ENCODE measurements around the gene ASPRV1.

ASPRV1 gene

DNA sequence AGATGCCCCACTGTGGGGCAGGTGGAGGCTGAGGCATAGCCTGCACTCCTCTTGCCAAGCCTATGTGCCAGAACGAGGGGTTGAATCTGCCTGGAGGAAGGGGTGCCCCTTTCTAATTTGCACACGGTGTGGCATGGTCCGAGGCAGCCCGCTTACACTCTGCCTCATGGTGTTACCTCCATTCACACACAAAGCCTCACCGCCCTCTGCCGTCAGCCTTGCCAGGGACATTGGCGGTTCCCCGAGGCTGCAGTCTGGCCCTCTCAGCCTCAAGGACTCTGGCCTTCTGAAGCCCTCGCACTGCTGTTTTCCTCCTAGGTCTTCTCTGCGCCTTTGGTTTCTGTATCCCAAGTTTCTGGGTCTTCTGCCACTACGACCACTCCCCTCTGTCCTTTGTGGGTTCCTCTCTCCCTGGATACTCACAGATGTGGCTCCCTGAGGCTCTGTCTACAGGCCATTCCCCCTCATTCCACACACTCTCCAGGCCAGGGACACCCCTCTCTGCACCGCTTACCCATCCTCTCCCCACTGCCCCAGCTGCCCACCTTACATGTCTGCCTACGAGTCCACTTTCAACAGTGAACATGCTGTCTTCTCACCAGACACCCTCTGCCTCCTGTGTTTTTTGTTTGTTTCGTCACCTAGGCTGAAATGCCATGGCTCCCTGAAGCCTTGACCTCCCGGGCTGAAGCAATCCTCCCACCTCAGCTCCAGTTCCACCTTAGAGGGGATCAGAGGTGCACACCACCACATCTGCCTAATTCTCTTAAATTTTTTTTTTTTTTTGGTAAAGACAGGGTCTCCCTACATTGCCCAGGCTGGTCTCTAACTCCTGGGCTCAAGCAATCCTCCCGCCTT, 7.9 kb upstream of the ASPRV1 start:
- H3K27me3 Mint-ChIP-seq (ENCODE audit: low read depth) = peaks cover 3% of the 10 kb centered on the region
- H3K27ac Mint-ChIP-seq = no peak overlapping the region

DNA sequence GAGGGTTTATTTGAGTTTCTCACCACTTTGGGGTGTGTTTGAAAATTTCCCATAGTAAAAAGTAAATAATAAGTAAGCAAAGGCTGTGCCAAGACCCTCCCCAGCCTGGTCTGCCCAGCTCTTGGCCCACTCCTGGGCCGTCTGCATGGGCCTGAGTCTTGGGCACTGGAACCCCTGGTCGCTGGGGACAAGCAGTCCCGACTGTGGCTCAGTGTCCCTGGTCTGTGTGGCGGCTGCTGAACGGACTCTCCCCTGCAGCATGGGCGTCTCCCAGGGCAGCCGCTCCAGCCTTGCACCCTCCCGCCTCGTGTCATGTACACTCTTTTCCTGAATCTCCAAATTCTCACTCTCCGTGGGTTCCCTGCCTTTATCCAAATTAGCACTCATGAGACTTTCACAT, 7.2 kb upstream of the ASPRV1 start:
- Mint-ChIP-seq H3K9me3 (no peaks in the 10 kb centered on the region), H3K36me3 (ENCODE audit: low read depth) (no peaks in the 10 kb centered on the region), H3K4me1 (no peaks in the 10 kb centered on the region), H3K27me3 (ENCODE audit: low read depth) (peaks cover 3% of the 10 kb centered on the region), H3K27ac (no peak overlapping the region), H3K4me3 (no peak overlapping the region)
- TF ChIP-seq, protein P1, sequence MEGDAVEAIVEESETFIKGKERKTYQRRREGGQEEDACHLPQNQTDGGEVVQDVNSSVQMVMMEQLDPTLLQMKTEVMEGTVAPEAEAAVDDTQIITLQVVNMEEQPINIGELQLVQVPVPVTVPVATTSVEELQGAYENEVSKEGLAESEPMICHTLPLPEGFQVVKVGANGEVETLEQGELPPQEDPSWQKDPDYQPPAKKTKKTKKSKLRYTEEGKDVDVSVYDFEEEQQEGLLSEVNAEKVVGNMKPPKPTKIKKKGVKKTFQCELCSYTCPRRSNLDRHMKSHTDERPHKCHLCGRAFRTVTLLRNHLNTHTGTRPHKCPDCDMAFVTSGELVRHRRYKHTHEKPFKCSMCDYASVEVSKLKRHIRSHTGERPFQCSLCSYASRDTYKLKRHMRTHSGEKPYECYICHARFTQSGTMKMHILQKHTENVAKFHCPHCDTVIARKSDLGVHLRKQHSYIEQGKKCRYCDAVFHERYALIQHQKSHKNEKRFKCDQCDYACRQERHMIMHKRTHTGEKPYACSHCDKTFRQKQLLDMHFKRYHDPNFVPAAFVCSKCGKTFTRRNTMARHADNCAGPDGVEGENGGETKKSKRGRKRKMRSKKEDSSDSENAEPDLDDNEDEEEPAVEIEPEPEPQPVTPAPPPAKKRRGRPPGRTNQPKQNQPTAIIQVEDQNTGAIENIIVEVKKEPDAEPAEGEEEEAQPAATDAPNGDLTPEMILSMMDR (IDR thresholded peaks at IDR 0.05; ENCODE audit: unreplicated experiment in 3 of 3) = no peak

More for the DNA sequence above, 7.9 kb upstream of the ASPRV1 start:
- Mint-ChIP-seq H3K4me1 (no peaks in the 10 kb centered on the region), H3K4me3 (no peak overlapping the region), H3K9me3 (no peaks in the 10 kb centered on the region), H3K36me3 (ENCODE audit: low read depth) (no peaks in the 10 kb centered on the region)
- TF ChIP-seq, protein P1 (IDR thresholded peaks at IDR 0.05; ENCODE audit: unreplicated experiment in 3 of 3) = no peak

DNA sequence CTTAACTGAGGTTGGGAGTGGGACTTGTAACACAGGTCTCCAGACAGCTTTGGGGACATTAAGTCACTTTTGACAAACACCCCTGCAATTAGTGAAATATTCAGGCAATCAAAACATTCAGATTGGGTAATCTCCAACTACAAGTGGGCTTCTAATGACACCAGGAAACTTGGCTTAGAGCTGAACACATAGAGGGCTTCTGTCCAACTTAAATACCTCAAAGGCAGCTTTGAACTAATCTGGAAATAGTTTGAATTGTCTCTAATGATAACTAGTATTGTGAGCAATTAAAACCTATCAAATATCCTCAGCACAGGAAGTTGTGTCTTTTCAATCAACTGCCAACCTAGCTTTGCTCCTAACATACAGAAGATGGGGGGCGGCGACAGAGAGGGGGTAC, 5.1 kb upstream of the ASPRV1 start:
- Mint-ChIP-seq H3K4me3 (no peak overlapping the region), H3K36me3 (ENCODE audit: low read depth) (no peaks in the 10 kb centered on the region), H3K27ac (no peak overlapping the region), H3K27me3 (ENCODE audit: low read depth) (peaks cover 3% of the 10 kb centered on the region), H3K4me1 (no peaks in the 10 kb centered on the region), H3K9me3 (no peaks in the 10 kb centered on the region)
- TF ChIP-seq, protein P1 (IDR thresholded peaks at IDR 0.05; ENCODE audit: unreplicated experiment in 3 of 3) = no peak

DNA sequence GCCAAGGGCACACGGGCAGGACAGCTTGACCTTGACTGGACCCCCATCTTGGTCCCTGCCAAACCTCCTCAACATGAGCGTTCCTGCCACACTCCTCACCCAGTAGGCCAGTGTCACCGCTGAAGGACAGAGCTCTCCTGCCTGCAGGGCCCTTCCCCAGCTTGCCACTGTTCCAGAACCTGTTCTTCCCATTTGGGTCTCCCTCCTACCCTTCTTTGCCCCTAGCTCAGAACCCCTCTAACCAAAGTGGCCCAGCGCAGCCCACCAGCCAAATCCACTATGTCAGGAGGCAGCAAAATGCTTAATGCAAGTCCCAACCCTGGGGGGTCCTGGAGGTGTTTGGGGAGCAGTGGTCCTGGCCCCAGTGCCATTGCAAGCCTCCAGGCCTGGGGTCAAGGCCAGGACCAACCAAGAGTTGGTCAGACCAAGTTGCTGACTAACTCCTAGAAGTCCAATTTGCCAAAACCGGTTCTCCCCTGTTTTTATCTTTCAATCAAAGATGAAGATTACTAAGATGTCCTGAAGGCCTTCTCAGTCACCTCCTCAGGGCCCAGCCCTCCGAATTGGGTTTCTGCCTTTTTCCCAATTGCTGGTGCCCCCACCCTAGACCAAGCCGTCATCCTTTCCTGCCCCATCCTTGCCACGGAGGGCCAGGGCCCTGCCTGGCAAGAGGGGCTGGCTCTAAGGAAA, 4.5 kb upstream of the ASPRV1 start:
- TF ChIP-seq, protein P1 (IDR thresholded peaks at IDR 0.05; ENCODE audit: unreplicated experiment in 3 of 3) = no peak

DNA sequence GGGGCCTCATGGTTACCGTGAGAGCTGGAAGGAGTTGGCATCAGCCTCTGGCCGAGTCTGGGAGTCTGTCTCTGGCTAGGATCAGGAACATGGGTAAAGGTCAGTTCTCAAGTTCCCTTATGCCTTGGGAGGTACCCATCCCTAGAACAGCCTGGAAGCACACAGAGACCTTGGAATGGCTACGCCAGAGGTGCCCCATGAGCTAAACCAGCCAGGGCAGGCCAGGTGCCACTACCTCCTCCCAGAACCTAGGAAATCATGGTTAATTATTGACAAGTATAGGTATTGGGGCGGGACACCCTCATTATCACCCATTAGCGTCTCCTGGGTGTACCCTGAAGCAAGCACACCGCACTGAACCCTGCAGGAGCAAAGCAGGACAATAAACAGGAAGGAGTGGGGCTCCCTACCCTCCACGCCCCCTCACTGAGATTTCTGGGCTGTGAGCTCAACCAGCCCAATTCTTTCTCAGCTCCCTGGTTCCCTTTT, 3.0 kb upstream of the ASPRV1 start:
- Mint-ChIP-seq H3K27ac (no peak overlapping the region), H3K36me3 (ENCODE audit: low read depth) (no peaks in the 10 kb centered on the region), H3K27me3 (ENCODE audit: low read depth) (no peaks in the 10 kb centered on the region), H3K4me3 (no peak overlapping the region), H3K4me1 (no peaks in the 10 kb centered on the region), H3K9me3 (no peaks in the 10 kb centered on the region)
- TF ChIP-seq, protein P1 (IDR thresholded peaks at IDR 0.05; ENCODE audit: unreplicated experiment in 3 of 3) = no peak

More for the DNA sequence above, 4.5 kb upstream of the ASPRV1 start:
- H3K4me3 Mint-ChIP-seq = no peak overlapping the region
- peaks cover 3% of the 10 kb centered on the region for H3K27me3 Mint-ChIP-seq (ENCODE audit: low read depth)
- no peak overlapping the region for H3K27ac Mint-ChIP-seq
- no peaks in the 10 kb centered on the region for H3K4me1 Mint-ChIP-seq
- no peaks in the 10 kb centered on the region for H3K36me3 Mint-ChIP-seq (ENCODE audit: low read depth)
- no peaks in the 10 kb centered on the region for H3K9me3 Mint-ChIP-seq
